HG03571 (cell line): ENCODE data around the gene MAP3K13.

Experiments
- ATAC-seq: cut with Tn5 transposase; IDR thresholded peaks from one replicate; pipeline ENCODE4 v1.9.1; 2021; ENCODE audit not compliant: unreplicated experiment

Gene MAP3K13, protein sequence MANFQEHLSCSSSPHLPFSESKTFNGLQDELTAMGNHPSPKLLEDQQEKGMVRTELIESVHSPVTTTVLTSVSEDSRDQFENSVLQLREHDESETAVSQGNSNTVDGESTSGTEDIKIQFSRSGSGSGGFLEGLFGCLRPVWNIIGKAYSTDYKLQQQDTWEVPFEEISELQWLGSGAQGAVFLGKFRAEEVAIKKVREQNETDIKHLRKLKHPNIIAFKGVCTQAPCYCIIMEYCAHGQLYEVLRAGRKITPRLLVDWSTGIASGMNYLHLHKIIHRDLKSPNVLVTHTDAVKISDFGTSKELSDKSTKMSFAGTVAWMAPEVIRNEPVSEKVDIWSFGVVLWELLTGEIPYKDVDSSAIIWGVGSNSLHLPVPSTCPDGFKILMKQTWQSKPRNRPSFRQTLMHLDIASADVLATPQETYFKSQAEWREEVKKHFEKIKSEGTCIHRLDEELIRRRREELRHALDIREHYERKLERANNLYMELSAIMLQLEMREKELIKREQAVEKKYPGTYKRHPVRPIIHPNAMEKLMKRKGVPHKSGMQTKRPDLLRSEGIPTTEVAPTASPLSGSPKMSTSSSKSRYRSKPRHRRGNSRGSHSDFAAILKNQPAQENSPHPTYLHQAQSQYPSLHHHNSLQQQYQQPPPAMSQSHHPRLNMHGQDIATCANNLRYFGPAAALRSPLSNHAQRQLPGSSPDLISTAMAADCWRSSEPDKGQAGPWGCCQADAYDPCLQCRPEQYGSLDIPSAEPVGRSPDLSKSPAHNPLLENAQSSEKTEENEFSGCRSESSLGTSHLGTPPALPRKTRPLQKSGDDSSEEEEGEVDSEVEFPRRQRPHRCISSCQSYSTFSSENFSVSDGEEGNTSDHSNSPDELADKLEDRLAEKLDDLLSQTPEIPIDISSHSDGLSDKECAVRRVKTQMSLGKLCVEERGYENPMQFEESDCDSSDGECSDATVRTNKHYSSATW

DNA sequence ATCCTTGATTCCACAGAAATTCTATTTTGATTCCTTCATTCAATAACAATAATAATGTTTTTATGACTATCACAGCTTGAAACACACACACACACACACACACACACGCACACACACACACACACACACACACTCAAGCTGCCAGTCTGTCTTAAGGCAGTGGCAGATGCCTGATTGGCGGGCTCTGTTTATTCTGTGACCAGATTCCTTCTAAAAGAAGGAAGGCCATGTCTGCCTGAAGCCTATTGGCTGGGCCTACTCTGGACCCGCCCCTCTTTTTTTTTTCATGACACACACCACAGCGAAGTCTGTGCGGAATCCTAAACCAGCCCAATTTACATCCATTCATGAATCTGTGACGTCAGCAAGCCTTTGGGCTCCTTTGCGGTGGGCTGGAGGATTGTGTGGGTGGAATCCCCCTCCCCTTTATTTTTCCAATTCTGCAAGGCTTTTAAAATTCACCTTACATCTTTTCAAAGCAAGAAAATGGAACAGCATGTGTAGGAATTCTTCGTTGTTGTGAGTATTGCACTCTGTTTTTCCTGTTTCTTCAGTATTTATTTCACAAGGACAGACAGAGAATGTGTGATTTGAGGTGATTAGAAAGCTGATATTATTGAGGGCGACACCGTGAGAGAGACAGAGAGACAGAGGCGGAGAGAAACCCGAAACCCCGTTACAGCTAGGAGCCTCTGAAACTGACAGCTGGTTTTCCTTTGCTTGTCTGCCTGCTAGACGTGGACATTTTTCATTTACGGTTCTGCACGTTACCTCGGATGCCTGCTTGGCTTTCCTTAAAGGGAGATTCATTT is at the start of gene MAP3K13:
MAP3K13 (plus strand) TSS at position 287 of the 812 bp plus-strand sequence. CDS start 65,446 bp downstream, outside the sequence.
- peak; percentile 96 for ATAC-seq

DNA sequence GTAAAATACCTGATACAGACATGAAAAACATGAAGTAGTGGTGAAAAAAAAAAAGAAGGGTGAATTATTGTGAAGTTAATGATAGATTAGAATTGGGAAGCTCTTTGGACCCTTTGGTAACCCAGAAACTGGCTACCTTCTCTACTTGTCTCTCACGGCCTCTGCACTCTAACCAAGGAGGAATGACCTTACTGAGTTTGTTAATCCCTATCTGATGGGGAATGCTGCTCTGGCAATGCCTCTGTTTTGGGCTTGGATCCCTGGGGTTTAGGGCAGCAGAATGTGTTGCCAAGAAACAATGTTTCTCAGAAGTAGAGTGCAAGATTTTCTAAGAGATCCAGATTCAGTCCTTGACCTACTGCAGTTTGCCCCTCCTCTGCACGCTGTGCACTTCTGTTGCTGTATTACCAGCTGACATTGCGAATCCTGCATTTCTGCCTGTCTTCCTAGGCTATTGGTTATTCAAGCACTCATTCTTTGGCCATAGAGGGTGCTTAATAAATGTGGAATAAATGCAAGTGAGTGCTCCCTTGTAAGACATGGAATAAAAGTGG is 49.2 kb upstream of the MAP3K13 start:
- no peak for ATAC-seq

- no peak for ATAC-seq
Measured at GRCh38 chr3:185316740-185317412, 46.1 kb upstream of the MAP3K13 start.

GRCh38 chr3:185317674-185318073 is 45.3 kb upstream of the MAP3K13 start:
- no peak for ATAC-seq

DNA sequence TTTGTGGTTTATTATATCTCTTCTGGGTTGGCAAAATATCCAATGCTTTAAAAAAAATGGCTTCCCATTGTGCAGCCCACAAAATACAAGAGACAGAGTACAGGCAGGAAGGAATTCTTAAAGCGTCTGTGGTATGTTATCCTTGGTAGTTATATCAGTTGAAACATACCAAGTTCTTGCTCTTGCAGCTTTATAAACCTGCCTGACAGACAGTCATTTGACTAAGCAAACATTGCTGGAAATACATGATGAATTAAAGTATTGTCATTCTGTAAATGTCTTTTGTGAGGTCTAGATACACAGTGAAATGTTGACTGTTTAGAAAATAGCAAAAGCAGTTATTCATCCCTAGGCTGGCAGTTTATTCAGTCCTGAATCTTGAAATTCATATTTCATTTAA is 44.8 kb upstream of the MAP3K13 start:
- no peak for ATAC-seq

DNA sequence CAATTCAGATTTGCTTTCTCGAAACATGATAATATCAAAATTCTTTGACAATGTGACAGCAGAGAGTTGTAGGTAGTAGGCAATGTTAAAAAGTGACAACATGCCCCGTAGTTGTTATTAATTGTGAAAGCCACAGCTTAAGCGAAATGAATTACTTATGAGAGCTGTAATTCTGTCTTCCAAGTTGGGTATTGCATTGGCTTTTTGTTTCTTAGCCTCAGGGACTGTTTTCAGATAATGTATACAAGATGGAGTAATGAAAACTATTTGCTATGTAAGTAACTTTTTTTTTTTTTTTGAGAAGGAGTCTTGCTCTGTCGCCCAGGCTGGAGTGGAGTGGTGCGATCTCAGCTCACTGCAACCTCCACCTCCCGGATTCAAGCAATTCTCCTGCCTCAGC is 43.1 kb upstream of the MAP3K13 start:
- ATAC-seq, result no peak

GRCh38 chr3:185320949-185321348 is 42.0 kb upstream of the MAP3K13 start:
- ATAC-seq, result no peak

DNA sequence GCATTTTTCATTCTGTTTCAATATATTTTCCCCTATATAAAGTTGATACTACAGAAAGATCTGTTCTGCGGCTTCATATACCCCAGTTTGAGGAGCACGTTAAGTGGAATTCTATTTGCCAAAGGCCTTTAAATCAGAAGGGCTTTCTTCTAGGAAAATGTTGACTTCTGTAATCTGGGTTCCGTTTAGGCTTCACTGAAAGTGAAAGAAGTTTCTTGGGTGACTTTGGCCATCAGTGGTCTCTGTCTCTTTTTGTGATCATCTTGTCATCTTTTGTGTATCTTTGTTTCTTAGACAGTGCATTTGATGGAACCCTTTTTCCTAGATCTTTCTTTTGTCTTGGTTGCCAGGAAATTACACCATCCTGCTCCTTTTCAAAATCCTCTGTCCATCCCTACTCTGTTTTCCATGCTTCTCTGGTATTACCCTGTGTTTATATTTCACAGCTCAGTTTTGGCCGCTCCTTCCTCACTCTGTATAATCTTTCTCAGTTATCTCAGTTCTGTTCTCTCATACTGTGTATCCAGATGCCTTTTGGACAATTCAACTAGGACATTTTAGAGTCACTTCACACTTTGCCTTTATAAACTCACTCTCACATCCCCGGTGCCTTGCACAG is 40.7 kb upstream of the MAP3K13 start:
- no peak for ATAC-seq

- no peak for ATAC-seq
Measured at GRCh38 chr3:185325946-185326791, 36.8 kb upstream of the MAP3K13 start.

DNA sequence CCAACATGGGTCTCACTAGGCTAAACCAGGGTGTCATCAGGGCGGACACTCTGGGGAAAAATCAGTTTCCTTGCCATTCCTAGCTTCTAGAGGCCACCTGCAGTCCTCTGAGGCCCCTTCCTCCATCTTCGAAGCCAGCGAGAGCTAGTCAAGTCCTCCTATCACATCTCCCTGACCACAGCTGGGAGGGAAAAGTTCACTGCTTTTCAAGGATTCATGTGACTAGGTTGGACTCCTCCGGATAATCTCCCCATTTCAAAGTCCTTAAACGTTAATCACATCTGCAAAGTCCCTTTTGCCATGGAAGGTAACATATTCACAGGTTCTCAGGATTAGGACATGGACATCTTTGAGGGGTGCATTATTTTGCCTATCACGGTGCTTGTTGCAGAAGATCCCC is 35.9 kb upstream of the MAP3K13 start:
- no peak for ATAC-seq

- ATAC-seq, result no peak
Measured at GRCh38 chr3:185328324-185329004, 34.5 kb upstream of the MAP3K13 start.

DNA sequence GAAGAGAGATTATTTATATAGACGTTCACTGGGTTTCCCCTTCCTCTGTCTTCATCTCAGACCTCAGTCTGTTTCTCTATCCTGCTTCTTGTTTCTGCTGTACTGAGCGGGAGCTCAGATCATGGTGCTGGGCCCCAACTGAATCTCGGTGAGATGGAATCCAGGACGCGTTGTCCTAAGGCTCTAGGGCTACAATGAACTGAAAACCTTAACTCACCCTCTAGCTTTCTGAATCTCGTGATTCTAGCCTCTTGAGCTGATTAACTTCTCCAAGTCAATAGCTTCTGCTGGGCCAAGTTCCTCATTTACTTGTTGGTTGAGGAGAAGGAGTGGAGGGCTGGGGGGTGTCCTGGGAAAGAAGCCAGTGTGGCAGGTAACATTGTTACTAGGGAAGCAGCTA is 32.7 kb upstream of the MAP3K13 start:
- ATAC-seq, result no peak

DNA sequence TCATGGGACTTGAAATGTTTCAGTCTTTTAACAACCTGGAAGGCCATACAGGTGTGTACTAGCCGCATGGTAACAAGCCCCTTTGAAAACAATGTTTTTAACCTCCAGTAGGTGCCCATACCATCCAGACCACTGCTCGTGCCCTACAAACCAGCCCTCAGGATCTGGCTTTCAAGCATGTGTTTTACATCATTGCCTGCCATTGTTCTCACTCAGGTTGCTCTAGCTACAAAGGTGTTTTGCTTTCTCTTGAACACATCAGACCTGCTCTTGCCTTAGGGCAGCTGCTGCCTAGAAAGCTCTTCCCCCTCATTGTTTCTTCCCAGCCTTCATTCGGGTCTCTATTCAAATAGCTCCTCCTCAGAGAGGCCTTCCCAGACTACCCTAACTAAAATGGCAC is 32.3 kb upstream of the MAP3K13 start:
- no peak for ATAC-seq

DNA sequence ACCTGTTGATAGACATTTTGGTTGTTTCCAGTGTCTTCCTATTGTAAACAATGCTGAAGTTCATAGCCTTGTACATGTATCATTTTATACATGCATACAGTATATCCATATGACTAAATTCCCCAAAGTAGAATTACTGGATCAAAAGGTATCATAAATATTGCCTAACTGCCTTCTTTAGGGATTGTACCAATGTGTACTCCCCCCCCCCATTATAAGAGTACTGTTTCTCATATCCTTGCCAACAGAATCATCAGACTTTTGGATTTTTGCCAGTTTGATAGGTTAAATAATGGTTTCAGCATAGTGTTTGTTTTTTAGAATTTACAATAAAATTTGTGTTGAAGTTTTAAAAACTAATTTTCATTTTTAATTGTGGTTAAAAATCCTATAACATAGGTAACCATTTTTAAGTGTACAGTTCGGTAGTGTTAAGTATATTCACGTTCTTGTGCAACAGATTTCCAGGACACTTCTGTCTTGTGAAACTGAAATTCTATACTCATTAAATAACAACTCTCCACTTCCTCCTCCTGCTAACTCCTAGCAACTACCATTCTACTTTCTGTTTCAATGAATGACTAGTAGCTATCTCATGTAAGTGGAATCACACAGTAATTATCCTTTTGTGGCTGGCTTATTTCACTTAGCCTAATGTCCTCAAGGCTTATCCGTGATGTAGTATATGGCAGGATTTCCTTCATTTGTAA is 30.8 kb upstream of the MAP3K13 start:
- peak; percentile 99 for ATAC-seq

- ATAC-seq, result no peak
Measured at GRCh38 chr3:185335799-185336198, 27.1 kb upstream of the MAP3K13 start.

GRCh38 chr3:185337231-185337816 is 25.6 kb upstream of the MAP3K13 start:
- no peak for ATAC-seq

DNA sequence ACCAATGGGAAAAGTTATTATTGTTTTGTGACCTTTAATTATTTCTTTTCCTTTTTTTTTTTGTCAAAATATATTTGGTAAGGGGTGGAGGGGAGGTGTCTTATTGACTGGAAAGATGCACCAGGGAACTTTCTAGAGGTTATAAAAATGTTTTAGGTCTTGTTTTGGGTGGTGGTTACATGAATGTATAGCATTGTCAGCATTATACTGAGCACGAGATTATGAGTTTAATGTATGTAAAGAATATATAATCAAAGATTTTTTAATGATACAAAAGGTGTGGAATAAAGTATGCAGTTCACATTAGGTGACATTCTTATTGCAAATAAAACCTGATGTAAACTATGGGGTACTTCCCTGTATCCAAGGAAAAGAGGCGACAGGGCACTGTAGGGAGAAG is 23.0 kb upstream of the MAP3K13 start:
- no peak for ATAC-seq
